H1 (cell line): Measurements from ENCODE around the gene AGAP3. TPM values are rescaled to one million over a fixed set of nuclear protein-coding genes. Genes with fewer than 3 reads are reported as not detected.

Experiments used
- CTCF ChIA-PET: fragments of 300-600 bp; sonication (Branson Sonifier 250); formaldehyde crosslinking; loops from one replicate; lab custom pipeline; 2021; ENCODE audit not compliant: partially characterized antibody; lab: Charles Lee
- POLR2A ChIA-PET: fragments of 300-600 bp; sonication (Branson Sonifier 250); formaldehyde crosslinking; loops from one replicate; lab custom pipeline; 2021; ENCODE audit warnings: inconsistent platforms; ENCODE audit not compliant: partially characterized antibody; lab: Charles Lee
- DNase-seq, 2 experiments: peaks; one replicate each; pipeline versions ENCODE4 v3.0.0 to v3.0.0-alpha.2; 2010 to 2022; ENCODE audit warnings: low spot score in 2 of 2, low read depth in 1 of 2, mixed read lengths in 1 of 2
- FAIRE-seq: peaks from 2 replicates; lab custom pipeline; 2011; peaks lifted over from hg19 to GRCh38; lab: Jason Lieb, UNC
- H2AFZ ChIP-seq: 2 replicates; pipeline ENCODE4 v1.8.1; 2012; ENCODE audit warnings: low read length, inconsistent platforms
- H2AK5ac ChIP-seq: 2 replicates; pipeline ENCODE4 v1.6.1; 2013; ENCODE audit warnings: low read depth, low read length
- H2BK120ac ChIP-seq: replicated peaks from 2 replicates; pipeline ENCODE3; 2013; ENCODE audit warnings: low read depth, low read length, inconsistent platforms
- H2BK12ac ChIP-seq: 2 replicates; pipeline ENCODE4 v1.6.1; 2013; ENCODE audit warnings: low read depth, low read length
- H2BK15ac ChIP-seq: 2 replicates; pipeline ENCODE4 v1.6.1; 2013; ENCODE audit warnings: low read length
- H2BK20ac ChIP-seq: 2 replicates; pipeline ENCODE4 v1.6.1; 2013; ENCODE audit warnings: low read length
- H2BK5ac ChIP-seq: 2 replicates; pipeline ENCODE4 v1.6.1; 2013; ENCODE audit warnings: low read depth, low read length
- H3K14ac ChIP-seq: 2 replicates; pipeline ENCODE4 v1.6.1; 2013; ENCODE audit warnings: inconsistent platforms; ENCODE audit not compliant: insufficient read length
- H3K18ac ChIP-seq: 2 replicates; pipeline ENCODE4 v1.6.1; 2013; ENCODE audit warnings: low read length; ENCODE audit errors: extremely low read depth
- H3K23ac ChIP-seq: 2 replicates; pipeline ENCODE4 v1.6.1; 2013; ENCODE audit warnings: inconsistent platforms; ENCODE audit not compliant: insufficient read length
- H3K23me2 ChIP-seq: 2 replicates; pipeline ENCODE4 v1.6.1; 2013; ENCODE audit warnings: low read depth, low read length
- H3K27ac ChIP-seq: 2 replicates; pipeline ENCODE4 v1.6.1; 2011; ENCODE audit warnings: low read depth, low read length, inconsistent platforms
- H3K27me3 ChIP-seq, 4 experiments: replicated peaks in 1 of 4; 1 replicate in 1 of 4; 2 replicates in 3 of 4; pipeline versions ENCODE4 v1.6.1 to v1.8.1; 2011 to 2013; ENCODE audit warnings: low read length in 3 of 4, mild to moderate bottlenecking in 3 of 4, inconsistent platforms in 2 of 4, mixed read lengths in 2 of 4, moderate library complexity in 1 of 4; ENCODE audit not compliant: control insufficient read depth in 3 of 4, insufficient read depth in 3 of 4; ENCODE audit errors: extremely low read depth in 1 of 4
- H3K36me3 ChIP-seq, 4 experiments: 2 replicates each; pipeline versions ENCODE4 v1.6.1 to v1.8.1; 2011 to 2013; ENCODE audit warnings: mild to moderate bottlenecking in 4 of 4, low read length in 3 of 4, moderate library complexity in 2 of 4, control low read depth in 1 of 4, inconsistent platforms in 1 of 4; ENCODE audit not compliant: insufficient read depth in 4 of 4, control insufficient read depth in 2 of 4
- H3K4ac ChIP-seq: replicated peaks from 2 replicates; pipeline ENCODE3; 2013; ENCODE audit warnings: low read length, low read depth, mixed read lengths, inconsistent platforms; ENCODE audit not compliant: insufficient read length
- H3K4me1 ChIP-seq, 4 experiments: replicated peaks in 1 of 4; 1 replicate in 1 of 4; 2 replicates in 3 of 4; pipeline versions ENCODE4 v1.6.1 to v1.8.1; 2011 to 2013; ENCODE audit warnings: low read length in 3 of 4, inconsistent platforms in 2 of 4, mixed read lengths in 1 of 4; ENCODE audit not compliant: insufficient read depth in 4 of 4, control insufficient read depth in 3 of 4
- H3K4me2 ChIP-seq, 2 experiments: 2 replicates each; pipeline versions ENCODE4 v1.6.1 to v1.8.1; 2011 to 2013; ENCODE audit warnings: low read depth in 2 of 2, low read length in 2 of 2, control low read depth in 1 of 2, inconsistent platforms in 1 of 2, mild to moderate bottlenecking in 1 of 2; ENCODE audit not compliant: insufficient read depth in 1 of 2
- H3K4me3 ChIP-seq, 4 experiments: fragments of 200-600, 300-600 bp in 1 of 4; sonication (generic), shearing (Covaris generic), sonication (Bioruptor Twin) in 1 of 4; 2 replicates each; pipeline versions ENCODE4 v1.5.1 to v1.8.1; 2011 to 2016; ENCODE audit warnings: low read length in 4 of 4, low read depth in 3 of 4, control low read depth in 2 of 4, inconsistent platforms in 2 of 4, mild to moderate bottlenecking in 2 of 4, mixed read lengths in 1 of 4, moderate library complexity in 1 of 4; ENCODE audit not compliant: insufficient read depth in 2 of 4; ENCODE audit errors: extremely low read depth in 1 of 4
- H3K56ac ChIP-seq: replicated peaks from 2 replicates; pipeline ENCODE3; 2013; ENCODE audit warnings: low read depth, mild to moderate bottlenecking, mixed read lengths, low read length, inconsistent platforms; ENCODE audit not compliant: insufficient read length
- H3K79me1 ChIP-seq: 2 replicates; pipeline ENCODE4 v1.6.1; 2013; ENCODE audit warnings: low read depth, low read length, control low read depth
- H3K79me2 ChIP-seq, 2 experiments: 2 replicates each; pipeline versions ENCODE4 v1.6.1 to v1.8.1; 2012 to 2013; ENCODE audit warnings: low read length in 2 of 2, mild to moderate bottlenecking in 2 of 2, inconsistent platforms in 1 of 2; ENCODE audit not compliant: insufficient read depth in 2 of 2, control insufficient read depth in 1 of 2
- H3K9ac ChIP-seq, 4 experiments: replicated peaks in 1 of 4; 1 replicate in 1 of 4; 2 replicates in 3 of 4; pipeline versions ENCODE4 v1.6.1 to v1.8.1; 2011 to 2013; ENCODE audit warnings: low read depth in 3 of 4, low read length in 3 of 4, control low read depth in 2 of 4, mild to moderate bottlenecking in 2 of 4, moderate library complexity in 2 of 4, inconsistent platforms in 1 of 4; ENCODE audit errors: extremely low read depth in 1 of 4
- H3K9me3 ChIP-seq, 2 experiments: 2 replicates each; pipeline versions ENCODE4 v1.6.1 to v1.8.1; 2012 to 2013; ENCODE audit warnings: mild to moderate bottlenecking in 2 of 2, moderate library complexity in 2 of 2, control low read depth in 1 of 2, inconsistent platforms in 1 of 2, low read depth in 1 of 2, low read length in 1 of 2, mixed read lengths in 1 of 2; ENCODE audit not compliant: insufficient read depth in 2 of 2
- H4K20me1 ChIP-seq, 2 experiments: replicated peaks in 1 of 2; 2 replicates each; pipeline versions ENCODE3 to v1.8.1; 2011 to 2013; ENCODE audit warnings: inconsistent platforms in 2 of 2, low read length in 2 of 2, mild to moderate bottlenecking in 1 of 2; ENCODE audit not compliant: insufficient read depth in 2 of 2, control insufficient read depth in 1 of 2
- H4K5ac ChIP-seq: 2 replicates; pipeline ENCODE4 v1.6.1; 2013; ENCODE audit warnings: low read length, low read depth, mixed read lengths, inconsistent platforms; ENCODE audit not compliant: insufficient read length
- H4K8ac ChIP-seq: 2 replicates; pipeline ENCODE4 v1.8.0; 2013; ENCODE audit warnings: mild to moderate bottlenecking, moderate library complexity, low read length, inconsistent platforms; ENCODE audit not compliant: insufficient read depth; ENCODE audit errors: extremely low read depth
- H4K91ac ChIP-seq: replicated peaks from 2 replicates; pipeline ENCODE3; 2013; ENCODE audit warnings: low read length, mixed read lengths, inconsistent platforms; ENCODE audit not compliant: insufficient read length
- TEAD4 ChIP-seq: IDR thresholded peaks from 2 replicates; pipeline ENCODE4 v1.6.1; 2012; ENCODE audit warnings: low read depth, low read length, inconsistent platforms, mixed read lengths
- WGBS, 2 experiments: shearing (Covaris generic) in 1 of 2; methylation state at CpG; one replicate each; pipeline versions ENCODE4 v1.1.6 to v1.1.7; 2013 to 2015; ENCODE audit warnings: low lambda C conversion rate in 2 of 2, mixed read lengths in 2 of 2, inconsistent platforms in 1 of 2, low coverage in 1 of 2, missing lambda C conversion rate in 1 of 2; ENCODE audit not compliant: insufficient replicate concordance in 2 of 2, insufficient coverage in 1 of 2, insufficient read length in 1 of 2; ENCODE audit errors: extremely low coverage in 1 of 2, missing lambda C conversion rate in 1 of 2; 5-methylcytosine and 5-hydroxymethylcytosine counted together
- polyA plus RNA-seq, 7 experiments: library from polyadenylated mRNA; depleted of rRNA in 3 of 7; stranded (reverse) in 5 of 7; unstranded in 2 of 7; fragments of >200 nt in 5 of 7; fragments of 200-250 nt in 2 of 7; gene quantifications; 1 replicate in 5 of 7; 2 replicates in 1 of 7; 4 replicates in 1 of 7; pipeline versions ENCODE4 v1.2.1 to v1.2.3, GENCODE V29; 2011 to 2013; ENCODE audit warnings: missing spikeins in 2 of 7, mixed read lengths in 2 of 7
- total RNA-seq: library from RNA; stranded (reverse); fragmentation: NEBNext Ultra II Directional; extraction: Animal tissue kit (Norgen Biotek cat#: 25700); gene quantifications from 2 replicates; pipeline ENCODE4 v1.2.1, GENCODE V29; 2021
- TF ChIP-seq, protein P1 (sequence below): IDR thresholded peaks from 2 replicates; pipeline ENCODE4 v1.6.1; 2012; ENCODE audit warnings: inconsistent platforms
- TF ChIP-seq, protein P2 (sequence below): IDR thresholded peaks from 2 replicates; pipeline ENCODE4 v1.6.1; 2012; ENCODE audit warnings: inconsistent platforms

The AGAP3 gene
- total and polyA plus RNA-seq, 2 of the 8 experiments (the other 6 are each of a cell fraction or from before 2014, with no cell fraction given) = 66.4 to 120 TPM

DNA sequence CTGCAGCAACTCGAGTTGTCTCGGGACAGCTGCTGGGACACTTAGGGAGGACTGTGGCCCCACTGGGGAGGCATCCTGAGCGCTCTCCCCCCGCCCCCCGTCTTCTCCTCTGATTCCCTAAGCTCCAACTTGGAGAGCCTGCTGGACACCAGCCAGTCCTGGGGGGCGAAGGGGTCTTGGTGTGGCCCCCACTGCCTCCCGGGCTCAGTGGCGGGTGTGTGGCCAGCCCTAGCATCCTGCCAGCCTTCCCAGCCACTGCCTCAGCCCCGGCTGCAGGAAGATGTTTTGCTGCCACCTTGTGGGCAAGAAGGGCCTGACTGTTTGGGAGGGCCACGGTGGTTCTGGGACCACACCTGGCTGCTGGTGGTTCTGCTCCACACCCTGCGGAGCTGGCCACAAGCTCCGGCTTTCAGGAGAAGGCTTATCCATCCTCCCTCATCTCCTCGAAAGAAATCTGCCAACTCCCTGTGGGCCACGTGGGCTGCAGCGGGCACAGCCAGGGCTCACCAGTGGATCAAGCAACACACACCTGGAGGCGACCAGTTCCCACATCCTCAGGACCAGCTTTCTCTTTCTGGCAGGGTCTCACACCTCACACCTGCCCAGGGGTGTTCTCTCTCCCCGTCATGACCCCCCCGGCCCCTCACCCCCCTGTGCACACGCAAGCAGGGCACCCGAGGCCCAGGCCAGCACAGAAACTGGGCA lies 24.8 kb downstream of the AGAP3 start:
- ChIA-PET POLR2A (interaction anchor here (0.6 to 4.3 kb wide), 10 partner anchors 10 to 97 kb away, joined by 3 to 26 read pairs (median 3); partner anchors contain the start of genes ABCB8, AGAP3 and TMUB1), CTCF (interaction anchor here (0.6 to 22.4 kb wide), 50 partner anchors 9 to 324 kb away, joined by 3 to 448 read pairs (median 4); partner anchors contain the start of genes ABCB8, AGAP3, ASIC3 and ATG9B)
- Histone ChIP-seq H3K79me1 (peaks cover 3% of the 10 kb centered on the region), H2BK20ac (no peak overlapping the region), H2BK120ac (no peak overlapping the region), H3K79me2 (peaks cover 0 to 13% of the 10 kb centered on the region in 2 experiments; a peak in 2 of 4 replicates), H3K9me3 (no peaks in the 10 kb centered on the region), H3K23ac (no peak overlapping the region), H2AK5ac (no peak overlapping the region), H2BK15ac (no peak overlapping the region), H2BK5ac (no peak overlapping the region), H3K18ac (no peak overlapping the region; the same call in 1 of the 2 replicates), H3K4me1 (peaks cover 0 to 21% (median 15%) of the 10 kb centered on the region in 4 experiments; a peak in 6 of 7 replicates), H4K5ac (no peak overlapping the region), H3K4me3 (no peak overlapping the region), H3K36me3 (no peaks in the 10 kb centered on the region), H4K91ac (no peak overlapping the region), H3K27me3 (peaks cover 0 to 11% (median 7%) of the 10 kb centered on the region in 4 experiments; a peak in 3 of 7 replicates), H3K56ac (no peak overlapping the region), H3K4ac (no peak overlapping the region), H3K23me2 (peaks cover 7% of the 10 kb centered on the region), H2AFZ (no peak overlapping the region), H4K8ac (no peak overlapping the region), H4K20me1 (peaks cover 37 to 48% of the 10 kb centered on the region in 2 experiments), H3K14ac (no peak overlapping the region), H3K4me2 (no peak overlapping the region), H3K27ac (no peak overlapping the region), H2BK12ac (no peak overlapping the region), H3K9ac (no peak overlapping the region)
- DNase-seq (peak in 1 of 2 experiments; percentile 91), FAIRE-seq (peak; percentile 81)
- WGBS, 2 experiments = 38% methylated on average over 14 of the region's 20 CpGs; no CpG with 5 or more reads in 1 of the 2 experiments
- TF ChIP-seq, protein P1, sequence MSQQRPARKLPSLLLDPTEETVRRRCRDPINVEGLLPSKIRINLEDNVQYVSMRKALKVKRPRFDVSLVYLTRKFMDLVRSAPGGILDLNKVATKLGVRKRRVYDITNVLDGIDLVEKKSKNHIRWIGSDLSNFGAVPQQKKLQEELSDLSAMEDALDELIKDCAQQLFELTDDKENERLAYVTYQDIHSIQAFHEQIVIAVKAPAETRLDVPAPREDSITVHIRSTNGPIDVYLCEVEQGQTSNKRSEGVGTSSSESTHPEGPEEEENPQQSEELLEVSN = no peak
- TF ChIP-seq TEAD4 = no peak
- TF ChIP-seq, protein P2, sequence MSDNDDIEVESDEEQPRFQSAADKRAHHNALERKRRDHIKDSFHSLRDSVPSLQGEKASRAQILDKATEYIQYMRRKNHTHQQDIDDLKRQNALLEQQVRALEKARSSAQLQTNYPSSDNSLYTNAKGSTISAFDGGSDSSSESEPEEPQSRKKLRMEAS = peak; percentile 45; the same call in 1 of the 2 replicates
